ENCODE measurements around the gene SECTM1. TPM values are rescaled to one million over a fixed set of nuclear protein-coding genes. Genes with fewer than 3 reads are reported as not detected.

The SECTM1 gene
- total RNA-seq, 1 donor from 2014 or later = 0.78 TPM

GRCh38 chr17:82328141-82328993 is 5.2 kb downstream of the SECTM1 start:
- DNase-seq = no peak

- no peak for DNase-seq
Measured at GRCh38 chr17:82327757-82328140, 5.8 kb downstream of the SECTM1 start.

GRCh38 chr17:82327289-82327688 is 6.3 kb downstream of the SECTM1 start:
- DNase-seq = no peak

GRCh38 chr17:82325286-82326180 is 8.0 kb downstream of the SECTM1 start:
- no peak for DNase-seq

DNA sequence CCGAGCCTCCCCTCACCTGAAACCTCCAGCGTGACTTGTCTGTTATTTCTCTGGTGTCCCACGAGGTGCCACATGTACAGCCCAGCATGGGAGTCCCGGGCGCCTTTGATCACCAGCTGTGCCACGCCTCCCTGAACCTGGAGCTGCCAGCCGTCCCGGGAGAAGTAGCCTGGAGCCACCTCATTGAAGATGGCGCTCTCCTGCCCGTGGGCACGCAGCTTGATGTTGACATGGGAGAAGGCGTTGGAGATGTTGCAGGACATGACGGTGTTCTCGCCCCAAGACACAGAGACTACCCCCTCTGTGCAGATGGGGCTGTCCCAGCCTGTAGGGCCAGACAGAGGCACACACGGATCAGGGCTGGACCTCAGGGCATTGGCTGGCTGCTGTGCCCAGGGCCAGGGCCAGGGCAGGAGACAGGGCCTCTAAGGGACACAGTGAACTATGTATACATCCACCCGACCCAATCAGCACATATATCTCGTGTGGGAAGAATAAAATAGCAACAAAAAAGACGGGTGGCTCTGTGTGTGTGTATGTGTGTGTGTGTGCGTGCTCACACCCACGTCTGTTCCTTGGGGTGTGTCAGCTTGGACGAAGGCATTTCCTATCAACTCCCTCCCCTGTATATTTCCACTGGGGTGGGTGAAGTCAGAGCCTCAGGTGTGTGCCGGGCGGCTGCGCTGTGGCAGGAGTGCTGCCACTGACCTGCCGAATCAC is 8.8 kb downstream of the SECTM1 start:
- no peak for DNase-seq

DNA sequence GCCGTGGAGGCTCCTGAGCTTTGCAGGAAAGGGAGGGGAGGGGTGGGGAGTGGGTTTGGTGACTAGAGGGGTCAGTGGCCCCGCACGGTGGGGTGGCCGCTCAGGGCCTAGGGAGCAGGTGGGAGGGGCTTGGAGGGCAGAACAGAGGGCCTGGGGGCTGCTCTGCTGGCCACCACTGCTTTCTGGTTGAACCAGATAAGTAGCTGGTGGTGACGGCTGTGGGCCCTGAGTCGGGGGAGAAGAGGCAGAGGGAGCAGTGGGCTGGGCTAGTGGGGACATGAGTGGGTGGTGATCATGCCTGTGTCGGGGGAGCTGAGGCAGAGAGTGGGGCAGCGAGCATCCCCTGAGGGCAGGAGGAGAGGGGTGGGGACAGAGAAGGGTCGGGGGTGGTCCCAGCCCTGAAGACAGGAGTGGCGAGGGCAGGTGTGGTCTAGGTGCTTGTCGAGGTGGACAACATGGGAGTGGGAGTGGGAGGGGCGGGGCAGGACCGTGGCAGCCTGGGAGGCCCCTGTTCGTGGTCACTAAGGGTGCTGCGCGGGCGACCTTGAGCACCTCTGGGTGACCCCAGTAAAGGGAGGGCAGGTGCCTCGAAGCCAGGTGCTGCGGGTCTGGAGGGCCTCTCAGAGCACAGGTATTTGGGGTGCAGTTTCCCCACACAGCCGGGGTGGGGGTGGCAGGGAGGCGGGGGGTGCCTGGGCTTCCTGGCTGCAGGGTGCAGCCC is 9.9 kb downstream of the SECTM1 start:
- no peak for DNase-seq

DNA sequence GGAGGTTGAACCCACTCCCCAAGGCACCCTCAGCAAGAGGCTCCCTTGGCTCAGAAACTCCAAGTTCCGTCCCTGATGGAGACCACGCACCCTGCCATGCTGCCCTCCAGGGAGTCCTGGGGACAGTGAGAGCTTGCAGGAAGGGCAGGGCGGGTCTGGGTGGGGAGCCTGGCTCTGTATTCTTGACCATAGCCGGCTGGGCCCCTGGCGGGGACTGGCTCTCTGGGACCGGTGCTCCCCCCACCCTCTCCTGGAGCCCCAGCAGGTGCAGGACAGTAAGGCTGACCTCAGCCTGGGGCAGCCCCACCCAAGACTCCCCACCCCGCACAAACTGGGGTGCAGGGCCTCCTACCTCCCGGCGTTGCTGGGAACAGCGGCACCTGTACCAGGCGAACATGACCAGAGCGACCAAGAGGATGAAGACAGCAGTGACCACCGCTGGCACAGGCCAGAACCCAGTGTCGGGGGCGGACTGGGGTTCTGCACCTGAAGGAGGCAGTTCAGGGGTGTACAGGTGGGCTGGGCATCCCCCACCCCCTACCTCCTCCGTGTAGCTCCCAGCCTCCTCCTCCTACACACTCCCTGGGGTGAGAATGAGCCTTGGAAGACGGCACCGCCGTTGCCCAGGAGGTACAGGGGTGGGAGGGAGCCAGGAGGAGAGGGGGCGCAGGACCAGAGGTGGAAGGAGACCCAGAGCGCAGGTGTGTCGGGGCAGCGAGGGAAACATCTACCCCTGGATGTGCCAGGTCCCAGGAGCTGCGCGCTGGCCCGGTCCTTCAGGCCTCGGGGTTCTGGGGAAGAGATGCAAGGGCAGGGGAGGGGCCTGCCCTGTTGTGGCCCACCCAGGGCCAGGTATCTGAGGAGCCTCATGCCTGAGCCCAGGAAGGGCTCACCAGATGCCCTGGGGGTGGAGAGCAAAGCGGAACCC is 10.8 kb downstream of the SECTM1 start:
- DNase-seq = no peak

- DNase-seq = no peak
Measured at GRCh38 chr17:82321947-82322466, 11.6 kb downstream of the SECTM1 start.

- DNase-seq = no peak
Measured at GRCh38 chr17:82320956-82321927, 12.3 kb downstream of the SECTM1 start.

- DNase-seq = no peak
Measured at GRCh38 chr17:82320140-82320840, 13.3 kb downstream of the SECTM1 start.

DNA sequence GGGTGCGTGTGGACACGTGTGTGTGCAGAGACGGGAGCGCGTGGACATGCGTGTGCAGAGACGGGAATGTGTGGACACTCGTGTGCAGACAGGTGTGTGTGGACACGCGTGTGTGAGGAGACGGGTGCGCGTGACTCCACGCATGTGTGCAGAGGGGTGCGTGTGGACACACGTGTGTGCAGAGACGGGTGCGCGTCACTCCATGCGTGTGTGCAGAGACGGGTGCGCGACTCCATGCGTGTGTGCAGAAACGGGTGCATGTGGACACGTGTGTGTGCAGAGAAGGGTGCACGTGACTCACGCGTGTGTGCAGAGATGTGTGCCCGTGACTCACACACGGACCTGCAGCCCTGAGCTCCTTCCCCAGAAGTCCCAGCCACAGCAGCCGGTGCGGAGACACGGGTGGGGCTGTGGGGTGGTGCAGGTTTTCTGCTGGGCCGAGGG is 13.9 kb downstream of the SECTM1 start:
- DNase-seq = no peak

- no peak for DNase-seq
Measured at GRCh38 chr17:82318772-82319606, 14.6 kb downstream of the SECTM1 start.

- DNase-seq = no peak
Measured at GRCh38 chr17:82318169-82318498, 15.4 kb downstream of the SECTM1 start.

DNA sequence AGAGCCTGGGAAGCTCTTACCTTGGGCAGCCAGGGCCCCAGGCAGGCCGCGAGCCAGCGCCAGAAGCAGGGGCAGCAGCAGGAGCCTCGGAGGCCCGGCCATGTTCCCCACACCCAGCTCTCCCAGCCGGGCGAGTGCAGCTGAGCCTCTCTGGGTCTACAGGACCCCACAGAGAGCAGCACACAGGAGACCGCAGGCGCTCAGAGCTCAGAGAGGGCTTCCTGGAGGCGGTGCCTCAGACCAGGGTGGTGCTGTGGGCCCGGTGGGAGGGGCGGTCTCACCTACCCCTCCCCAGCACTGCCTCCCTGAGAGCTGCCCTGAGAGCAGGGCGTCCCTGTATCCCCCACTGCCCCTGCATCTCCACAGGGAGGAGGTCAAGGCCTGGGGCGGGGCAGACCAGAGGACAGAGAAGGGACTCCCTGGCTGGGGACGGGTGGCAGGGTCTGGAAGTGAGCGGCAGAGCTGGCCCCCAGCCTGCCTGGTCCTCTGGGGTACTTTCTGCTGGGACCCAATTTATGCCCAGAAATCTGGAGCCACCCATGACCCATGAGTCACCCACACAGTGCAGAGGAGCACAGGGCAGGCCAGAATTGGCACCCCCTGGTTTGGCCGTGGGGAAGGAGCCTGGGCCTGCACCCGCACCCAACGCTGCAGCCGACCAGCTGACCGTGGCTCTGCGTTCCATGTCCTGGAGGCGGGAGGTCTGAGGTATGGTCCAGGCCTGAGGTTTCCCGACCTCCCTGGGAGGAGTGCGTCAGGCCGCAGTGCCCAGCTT is 16.0 kb downstream of the SECTM1 start, which contains the start of gene CD7:
Gene CD7 (minus strand): TSS at position 215 of the 775 bp plus-strand sequence. CDS start 113 bp downstream, at position 102.
- DNase-seq = no peak

DNA sequence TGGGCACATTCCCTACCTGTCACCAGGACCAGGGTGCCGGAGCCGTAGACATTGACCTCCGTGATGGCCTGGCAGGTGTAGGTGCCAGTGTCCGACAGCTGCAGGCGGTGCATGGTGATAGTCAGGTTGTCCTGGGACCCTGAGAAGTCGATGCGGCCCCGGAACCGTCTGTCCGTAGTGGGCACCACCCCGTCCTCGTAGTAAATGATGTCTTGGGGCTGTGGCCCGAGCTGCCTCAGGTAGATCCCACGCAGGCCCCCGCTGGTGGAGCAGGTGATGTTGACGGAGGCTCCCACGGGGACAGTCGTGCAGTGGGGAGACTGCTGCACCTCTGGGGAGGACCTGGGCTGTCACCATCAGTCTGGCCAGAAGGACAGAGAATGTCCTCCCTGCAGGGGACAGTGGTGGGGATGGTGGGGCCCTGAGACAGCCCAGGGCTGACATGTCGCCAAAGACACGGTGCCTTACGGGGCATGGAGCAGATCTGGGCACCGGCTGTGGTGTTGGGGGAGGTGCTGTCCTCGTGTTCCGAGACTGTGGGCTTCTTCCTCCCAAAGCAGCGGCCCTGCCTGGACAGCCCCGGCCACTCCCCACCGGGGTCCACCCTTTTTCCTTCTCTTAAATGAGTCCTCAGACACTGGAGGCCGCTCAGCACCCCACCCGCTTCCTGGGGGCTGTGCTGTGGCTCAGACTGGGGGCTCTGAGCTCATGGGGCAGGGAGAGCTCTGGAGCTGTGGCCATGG is 16.7 kb downstream of the SECTM1 start:
- no peak for DNase-seq
